ENCODE measurements around the gene DGKE. TPM values are rescaled to one million over a fixed set of nuclear protein-coding genes. Genes with fewer than 3 reads are reported as not detected.

DGKE gene
- total RNA-seq, 1 experiment from 2014 or later, result 4.4 TPM

- DNase-seq (ENCODE audit: low spot score), result no peak
Observed at GRCh38 chr17:56890390-56890789, 56.4 kb downstream of the DGKE start.

GRCh38 chr17:56890906-56891674 is 57.1 kb downstream of the DGKE start:
- DNase-seq (ENCODE audit: low spot score), result no peak

GRCh38 chr17:56891751-56892150 is 57.8 kb downstream of the DGKE start:
- DNase-seq (ENCODE audit: low spot score), result no peak

- DNase-seq (ENCODE audit: low spot score), result no peak
Observed at GRCh38 chr17:56892333-56892732, 58.4 kb downstream of the DGKE start.

- DNase-seq (ENCODE audit: low spot score), result no peak
Observed at GRCh38 chr17:56893503-56893902, 59.6 kb downstream of the DGKE start.

GRCh38 chr17:56894859-56895455 is 61.0 kb downstream of the DGKE start:
- DNase-seq (ENCODE audit: low spot score), result no peak

- DNase-seq (ENCODE audit: low spot score), result no peak
Observed at GRCh38 chr17:56896217-56896967, 62.4 kb downstream of the DGKE start.

GRCh38 chr17:56896968-56897359 is 63.0 kb downstream of the DGKE start:
- no peak for DNase-seq (ENCODE audit: low spot score)

GRCh38 chr17:56897646-56898424 is 63.9 kb downstream of the DGKE start:
- no peak for DNase-seq (ENCODE audit: low spot score)

- no peak for DNase-seq (ENCODE audit: low spot score)
Observed at GRCh38 chr17:56898874-56899273, 64.9 kb downstream of the DGKE start.

GRCh38 chr17:56899403-56899802 is 65.5 kb downstream of the DGKE start:
- DNase-seq (ENCODE audit: low spot score), result no peak

GRCh38 chr17:56902348-56902747 is 68.4 kb downstream of the DGKE start:
- no peak for DNase-seq (ENCODE audit: low spot score)

- DNase-seq (ENCODE audit: low spot score), result no peak
Observed at GRCh38 chr17:56903560-56903959, 69.6 kb downstream of the DGKE start.

- no peak for DNase-seq (ENCODE audit: low spot score)
Observed at GRCh38 chr17:56908001-56908542, 74.1 kb downstream of the DGKE start.

GRCh38 chr17:56909742-56910508 is 76.0 kb downstream of the DGKE start:
- peak; percentile 31 for DNase-seq (ENCODE audit: low spot score)

- DNase-seq (ENCODE audit: low spot score), result no peak
Observed at GRCh38 chr17:56910509-56911235, 76.7 kb downstream of the DGKE start.

- DNase-seq (ENCODE audit: low spot score), result peak; percentile 32
Observed at GRCh38 chr17:56912105-56912999, 78.4 kb downstream of the DGKE start.

GRCh38 chr17:56913000-56913311 is 79.0 kb downstream of the DGKE start:
- DNase-seq (ENCODE audit: low spot score), result peak; percentile 23

- DNase-seq (ENCODE audit: low spot score), result peak; percentile 35
Observed at GRCh38 chr17:56913353-56913866, 79.5 kb downstream of the DGKE start.
